Stimulated activated CD4-positive, alpha-beta T cell treated with anti-CD3 and anti-CD28 coated beads, Interleukin-4, amount 100 ng/mL, for 4 hours (primary cell): ENCODE results near the gene COL4A1.

Source experiments
- DNase-seq, 2 experiments: peaks; one replicate each; pipeline ENCODE4 v3.0.0-alpha.2; 2020

COL4A1 gene

GRCh38 chr13:110233181-110233950 is 73.6 kb downstream of the COL4A1 start:
- DNase-seq: no peak

GRCh38 chr13:110232756-110233155 is 74.2 kb downstream of the COL4A1 start:
- no peak for DNase-seq

- no peak for DNase-seq
These were observed 74.8 kb downstream of the COL4A1 start for GRCh38 chr13:110232142-110232541.

- no peak for DNase-seq
These were observed 75.5 kb downstream of the COL4A1 start for GRCh38 chr13:110231348-110232047.

GRCh38 chr13:110230661-110231347 is 76.2 kb downstream of the COL4A1 start:
- DNase-seq: no peak

GRCh38 chr13:110229905-110230563 is 76.9 kb downstream of the COL4A1 start:
- no peak for DNase-seq

GRCh38 chr13:110228936-110229904 is 77.7 kb downstream of the COL4A1 start:
- no peak for DNase-seq

GRCh38 chr13:110227864-110228643 is 78.9 kb downstream of the COL4A1 start:
- DNase-seq: no peak

- DNase-seq: no peak
These were observed 79.5 kb downstream of the COL4A1 start for GRCh38 chr13:110227416-110227815.

- DNase-seq: no peak
These were observed 81.1 kb downstream of the COL4A1 start for GRCh38 chr13:110225609-110226574.

- DNase-seq: no peak
These were observed 82.0 kb downstream of the COL4A1 start for GRCh38 chr13:110225003-110225402.

GRCh38 chr13:110224519-110224918 is 82.4 kb downstream of the COL4A1 start:
- DNase-seq: no peak

GRCh38 chr13:110221406-110222117 is 85.4 kb downstream of the COL4A1 start:
- no peak for DNase-seq

GRCh38 chr13:110220471-110220870 is 86.5 kb downstream of the COL4A1 start:
- no peak for DNase-seq

- DNase-seq: no peak
These were observed 88.3 kb downstream of the COL4A1 start for GRCh38 chr13:110218581-110219201.

GRCh38 chr13:110217811-110218210 is 89.1 kb downstream of the COL4A1 start:
- DNase-seq: no peak

- no peak for DNase-seq
These were observed 89.9 kb downstream of the COL4A1 start for GRCh38 chr13:110217085-110217484.

- no peak for DNase-seq
These were observed 90.4 kb downstream of the COL4A1 start for GRCh38 chr13:110216398-110217041.
